Measurements from ENCODE around the gene GPR78.
A peak's percentile ranks its signal among the peaks of the same experiment; 100 is the strongest.

- TF ChIP-seq POLR2A (IDR thresholded peaks at IDR 0.05; ENCODE audit: low read depth, low read length) (no peak), CTCF (conservative IDR thresholded peaks at IDR 0.05; ENCODE audit: low read depth, low read length) (no peak), MAFK (IDR thresholded peaks at IDR 0.05; ENCODE audit: low read depth, low read length) (no peak), NFE2L2 (IDR thresholded peaks at IDR 0.05; ENCODE audit: low read depth, low read length) (no peak), RFX5 (IDR thresholded peaks at IDR 0.05; ENCODE audit: low read depth, low read length) (no peak), ELK1 (IDR thresholded peaks at IDR 0.05; ENCODE audit: borderline replicate concordance, low read depth, low read length) (no peak), RAD21 (IDR thresholded peaks at IDR 0.05; ENCODE audit: low read length) (no peak), USF2 (IDR thresholded peaks at IDR 0.05; ENCODE audit: low read depth, low read length) (peak; percentile 15; the same call in 1 of the 2 replicates)
These were observed 19.5 kb downstream of the GPR78 start for GRCh38 chr4:8599657-8600056.

All from IMR-90 (cell line).